ENCODE measurements around the gene DHRS3.
A peak's percentile ranks its signal among the peaks of the same experiment; 100 is the strongest.

DNA sequence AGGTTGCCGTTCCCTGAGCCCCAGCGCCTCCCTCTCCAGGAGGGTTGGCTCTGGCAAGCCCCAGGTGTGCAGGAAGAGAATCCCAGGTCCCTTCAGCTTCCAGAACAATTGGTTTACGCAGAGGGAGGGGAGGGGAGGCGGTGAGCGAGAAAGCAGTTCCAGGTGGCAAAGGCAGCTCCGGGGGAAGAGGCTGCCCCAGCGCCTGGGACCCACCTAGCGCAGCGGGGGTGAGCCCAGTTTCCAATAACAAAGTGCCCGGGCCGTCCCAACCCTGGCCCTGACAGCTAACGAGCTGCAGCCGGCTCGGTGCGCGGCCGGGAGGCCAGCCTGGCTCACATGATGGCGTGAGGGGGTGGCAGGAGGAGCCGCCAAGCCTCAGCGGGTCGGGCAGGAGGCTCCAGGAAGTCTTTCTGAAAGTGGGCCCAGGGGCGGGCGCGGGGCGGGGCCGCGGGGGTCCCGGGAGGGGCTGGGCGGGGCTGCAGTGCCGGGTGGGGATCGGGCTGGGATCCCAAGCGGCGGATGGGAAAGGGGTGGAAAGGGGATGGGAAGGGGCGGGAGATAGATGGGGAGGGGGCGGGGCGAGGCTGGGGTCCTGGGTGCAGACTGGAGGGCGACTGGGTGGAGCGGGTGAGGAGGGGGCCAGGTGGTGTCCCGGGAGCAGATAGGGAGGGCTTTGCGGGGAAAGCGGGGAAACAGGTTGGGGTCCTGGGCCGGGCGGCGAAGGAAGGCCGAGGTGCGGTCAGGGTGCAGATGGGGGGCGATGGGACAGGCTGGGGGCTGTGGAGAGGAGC lies 22.8 kb downstream of the DHRS3 start:
- no peak for TF ChIP-seq CTCF (IDR thresholded peaks at IDR 0.05)
- TF ChIP-seq POLR2A (IDR thresholded peaks at IDR 0.05), result peak in 1 of 3 donors; percentile 9

All from body of pancreas (tissue), 4 donors.